Thyroid gland (tissue), 4 donors: Measurements from ENCODE around the gene TBX6.

Experiments
- CTCF ChIP-seq, 6 experiments: fragments of 200-600 bp in 3 of 6; fragments of 450-650 bp in 3 of 6; sonication (generic) in 3 of 6; IDR thresholded peaks; one replicate each; pipeline ENCODE4 v1.5.1; 2016 to 2019; ENCODE audit warnings: antibody characterized with exemption in 6 of 6, mild to moderate bottlenecking in 2 of 6, inconsistent platforms in 1 of 6, moderate library complexity in 1 of 6
- POLR2A ChIP-seq, 2 donors: fragments of 450-650 bp; IDR thresholded peaks; one replicate each; pipeline ENCODE4 v1.6.1; 2017; ENCODE audit warnings: antibody characterized with exemption in 2 of 2, mild to moderate bottlenecking in 2 of 2, moderate library complexity in 1 of 2

- TF ChIP-seq CTCF (IDR thresholded peaks at IDR 0.05), result no peak
- TF ChIP-seq POLR2A (IDR thresholded peaks at IDR 0.05), result no peak
Measured at GRCh38 chr16:30046588-30046987, 45.1 kb downstream of the TBX6 start.
